ENCODE results near the gene LINGO1. TPM values are rescaled to one million over a fixed set of nuclear protein-coding genes. Genes with fewer than 3 reads are reported as not detected.

Gene LINGO1
- polyA plus RNA-seq, 1 of the 3 experiments (the other 2 are of a cell fraction): 0.56 TPM

- POLR2A ChIA-PET: no interaction called here
Measured at GRCh38 chr15:77624868-77625267, 7.8 kb downstream of the LINGO1 start.

More at GRCh38 chr15:77624868-77625267, 7.8 kb downstream of the LINGO1 start:
- no peak overlapping the region for H3K9ac ChIP-seq
- no peaks in the 10 kb centered on the region for H4K20me1 ChIP-seq (ENCODE audit: insufficient read depth)
- TF ChIP-seq EZH2phosphoT487 (IDR thresholded peaks at IDR 0.05; ENCODE audit: borderline replicate concordance, low read depth): no peak
- TF ChIP-seq REST (IDR thresholded peaks at IDR 0.05; ENCODE audit: low read depth, low read length): no peak
- TF ChIP-seq RXRA (IDR thresholded peaks at IDR 0.05; ENCODE audit: borderline replicate concordance, low read depth): no peak
- TF ChIP-seq USF2 (IDR thresholded peaks at IDR 0.05; ENCODE audit: borderline replicate concordance, low read depth, low read length): no peak
- no peak for TF ChIP-seq EP300 (IDR thresholded peaks at IDR 0.05; ENCODE audit: borderline replicate concordance in 1 of 2, low read depth in 1 of 2, low read length in 1 of 2)
- TF ChIP-seq MXI1 (IDR thresholded peaks at IDR 0.05; ENCODE audit: low read depth, low read length): no peak
- no peak for TF ChIP-seq JUND (IDR thresholded peaks at IDR 0.05)
- TF ChIP-seq RFX5 (IDR thresholded peaks at IDR 0.05; ENCODE audit: low read length): no peak
- TF ChIP-seq CTCF (IDR thresholded peaks at IDR 0.05): no peak
- TF ChIP-seq IRF3 (IDR thresholded peaks at IDR 0.05; ENCODE audit: low read depth, low read length): no peak
- no peak for TF ChIP-seq POLR2AphosphoS5 (IDR thresholded peaks at IDR 0.05; ENCODE audit: low read depth, low read length)
- no peak overlapping the region for H3K4me2 ChIP-seq
- peak; percentile 52 for DNase-seq
- no peaks in the 10 kb centered on the region for H3K9me2 ChIP-seq
- peaks cover 0 to 42% of the 10 kb centered on the region in 2 experiments; a peak in 1 of 4 replicates for H3K4me1 ChIP-seq (ENCODE audit: control insufficient read depth in 1 of 2, insufficient read depth in 2 of 2, low read depth in 1 of 2, low read length in 1 of 2)
- H3K27ac ChIP-seq (ENCODE audit: low read depth in 2 of 2, low read length in 1 of 2): no peak overlapping the region
- no peaks in the 10 kb centered on the region for H3F3A ChIP-seq (replicated peaks; ENCODE audit: insufficient read depth)
- 72% methylated on average over 6 of the region's 7 CpGs for WGBS (ENCODE audit: low lambda C conversion rate)
- H3K36me3 ChIP-seq (replicated peaks in 1 of 2; ENCODE audit: control insufficient read depth in 1 of 2, insufficient read depth in 2 of 2, low read length in 1 of 2): no peaks in the 10 kb centered on the region
- H3K79me2 ChIP-seq (ENCODE audit: insufficient read depth): no peaks in the 10 kb centered on the region
- H2AFZ ChIP-seq (ENCODE audit: low read depth): no peak overlapping the region
- CTCF ChIA-PET: interaction anchor here (1.0 to 15.7 kb wide), 5 partner anchors 9 to 246 kb away, joined by 3 to 458 read pairs (median 3); partner anchors contain the start of gene LINGO1
- H3K4me3 ChIP-seq (ENCODE audit: low read depth in 2 of 2, low read length in 1 of 2): no peak overlapping the region
- H3K9me3 ChIP-seq: no peaks in the 10 kb centered on the region
- peaks cover 11% of the 10 kb centered on the region; the same call in 1 of the 2 replicates for H3K27me3 ChIP-seq (ENCODE audit: insufficient read depth)

Data from SK-N-SH (cell line).